Ectodermal cell (in vitro differentiated cells): ENCODE measurements around the gene CTBP2.

ENCODE experiments used
- H3K27ac ChIP-seq: 2 replicates; pipeline ENCODE4 v1.7.0; 2013; ENCODE audit warnings: mild to moderate bottlenecking, low read depth, low read length; ENCODE audit not compliant: insufficient read depth, poor library complexity, severe bottlenecking
- H3K27me3 ChIP-seq: 2 replicates; pipeline ENCODE4 v1.7.0; 2013; ENCODE audit warnings: mild to moderate bottlenecking, low read length; ENCODE audit not compliant: insufficient read depth, control insufficient read depth, poor library complexity, severe bottlenecking
- H3K36me3 ChIP-seq: one replicate; pipeline ENCODE4 v1.7.0; 2013; ENCODE audit warnings: low read length; ENCODE audit not compliant: control insufficient read depth, insufficient read depth
- H3K4me1 ChIP-seq: one replicate; pipeline ENCODE4 v1.7.0; 2013; ENCODE audit warnings: low read length; ENCODE audit not compliant: control insufficient read depth, insufficient read depth
- H3K4me3 ChIP-seq: 2 replicates; pipeline ENCODE4 v1.7.0; 2013; ENCODE audit warnings: low read depth, low read length, control low read depth; ENCODE audit not compliant: insufficient read depth
- H3K9me3 ChIP-seq: 2 replicates; pipeline ENCODE4 v1.7.0; 2013; ENCODE audit warnings: mild to moderate bottlenecking, low read length, moderate library complexity; ENCODE audit not compliant: control insufficient read depth
- WGBS, 2 experiments: methylation state at CpG; one replicate each; pipeline ENCODE4 v1.1.7; 2013; ENCODE audit warnings: missing lambda C conversion rate in 2 of 2; 5-methylcytosine and 5-hydroxymethylcytosine counted together

CTBP2 gene

GRCh38 chr10:124997771-124998623, 162.4 kb downstream of the CTBP2 start:
- 94 to 95% methylated on average over 35 of the region's 35 CpGs for WGBS, 2 experiments
- Histone ChIP-seq H3K36me3 (peaks cover 48% of the 10 kb centered on the region), H3K27ac (no peak overlapping the region), H3K4me3 (no peak overlapping the region), H3K27me3 (no peaks in the 10 kb centered on the region), H3K9me3 (no peaks in the 10 kb centered on the region), H3K4me1 (no peaks in the 10 kb centered on the region)

GRCh38 chr10:124997306-124997705, 163.1 kb downstream of the CTBP2 start:
- Histone ChIP-seq H3K27ac (no peak overlapping the region), H3K36me3 (peaks cover 46% of the 10 kb centered on the region), H3K4me3 (no peak overlapping the region), H3K27me3 (no peaks in the 10 kb centered on the region), H3K4me1 (no peaks in the 10 kb centered on the region), H3K9me3 (no peaks in the 10 kb centered on the region)
- WGBS, 2 experiments, result 94 to 96% methylated on average over 11 of the region's 11 CpGs

- WGBS, 2 experiments, result 95 to 96% methylated on average over 17 of the region's 17 CpGs
- H3K4me1 ChIP-seq, result no peaks in the 10 kb centered on the region
- no peaks in the 10 kb centered on the region for H3K9me3 ChIP-seq
- H3K4me3 ChIP-seq, result no peak overlapping the region
- no peaks in the 10 kb centered on the region for H3K27me3 ChIP-seq
- peaks cover 45% of the 10 kb centered on the region for H3K36me3 ChIP-seq
- H3K27ac ChIP-seq, result no peak overlapping the region
Measured at GRCh38 chr10:124996854-124997215, 163.5 kb downstream of the CTBP2 start.

- H3K27me3 ChIP-seq, result no peaks in the 10 kb centered on the region
- H3K9me3 ChIP-seq, result no peaks in the 10 kb centered on the region
- H3K4me3 ChIP-seq, result no peak overlapping the region
- no peak overlapping the region for H3K27ac ChIP-seq
- H3K4me1 ChIP-seq, result no peaks in the 10 kb centered on the region
- WGBS, 2 experiments, result 88 to 90% methylated on average over 24 of the region's 24 CpGs
- H3K36me3 ChIP-seq, result peaks cover 51% of the 10 kb centered on the region
Measured at GRCh38 chr10:124996127-124996853, 164.1 kb downstream of the CTBP2 start.

- no peaks in the 10 kb centered on the region for H3K27me3 ChIP-seq
- H3K27ac ChIP-seq, result peak overlapping the region; percentile 26
- no peaks in the 10 kb centered on the region for H3K4me1 ChIP-seq
- H3K4me3 ChIP-seq, result no peak overlapping the region
- no peaks in the 10 kb centered on the region for H3K9me3 ChIP-seq
- 87 to 89% methylated on average over 11 of the region's 11 CpGs for WGBS, 2 experiments
- peaks cover 57% of the 10 kb centered on the region for H3K36me3 ChIP-seq
Measured at GRCh38 chr10:124995605-124996004, 164.8 kb downstream of the CTBP2 start.

- no peaks in the 10 kb centered on the region for H3K9me3 ChIP-seq
- H3K27me3 ChIP-seq, result no peaks in the 10 kb centered on the region
- no peaks in the 10 kb centered on the region for H3K4me1 ChIP-seq
- 92 to 94% methylated on average over 31 of the region's 31 CpGs for WGBS, 2 experiments
- no peak overlapping the region for H3K4me3 ChIP-seq
- H3K36me3 ChIP-seq, result peaks cover 61% of the 10 kb centered on the region
- H3K27ac ChIP-seq, result peak overlapping the region; percentile 26
Measured at GRCh38 chr10:124994573-124995473, 165.5 kb downstream of the CTBP2 start.

GRCh38 chr10:124993736-124994451, 166.5 kb downstream of the CTBP2 start:
- Histone ChIP-seq H3K4me3 (no peak overlapping the region), H3K27ac (no peak overlapping the region), H3K9me3 (no peaks in the 10 kb centered on the region), H3K27me3 (no peaks in the 10 kb centered on the region), H3K4me1 (no peaks in the 10 kb centered on the region), H3K36me3 (peaks cover 61% of the 10 kb centered on the region)
- WGBS, 2 experiments, result 94 to 95% methylated on average over 21 of the region's 21 CpGs

GRCh38 chr10:124993345-124993708, 167.0 kb downstream of the CTBP2 start:
- peaks cover 60% of the 10 kb centered on the region for H3K36me3 ChIP-seq
- no peaks in the 10 kb centered on the region for H3K4me1 ChIP-seq
- WGBS, 2 experiments, result 95 to 97% methylated on average over 4 of the region's 4 CpGs
- H3K4me3 ChIP-seq, result no peak overlapping the region
- H3K27me3 ChIP-seq, result no peaks in the 10 kb centered on the region
- no peak overlapping the region for H3K27ac ChIP-seq
- no peaks in the 10 kb centered on the region for H3K9me3 ChIP-seq

GRCh38 chr10:124992462-124993344, 167.7 kb downstream of the CTBP2 start:
- Histone ChIP-seq H3K36me3 (peaks cover 55% of the 10 kb centered on the region), H3K27ac (no peak overlapping the region), H3K9me3 (no peaks in the 10 kb centered on the region), H3K4me1 (no peaks in the 10 kb centered on the region), H3K4me3 (no peak overlapping the region), H3K27me3 (no peaks in the 10 kb centered on the region)
- 90 to 93% methylated on average over 18 to 19 of the region's 20 CpGs for WGBS, 2 experiments
